Keratinocyte (primary cell): ENCODE data around the gene CYP11A1. TPM values are rescaled to one million over a fixed set of nuclear protein-coding genes. Genes with fewer than 3 reads are reported as not detected.

Source experiments
- DNase-seq: peaks from one replicate; pipeline ENCODE4 v3.0.0-alpha.2; 2011; ENCODE audit warnings: low read depth, missing footprints, low spot score
- FAIRE-seq: peaks from 2 replicates; lab custom pipeline; 2011; peaks lifted over from hg19 to GRCh38; lab: Jason Lieb, UNC
- H2AFZ ChIP-seq: 2 replicates; pipeline ENCODE4 v1.6.0; 2012; ENCODE audit warnings: low read length, control low read depth, inconsistent platforms; ENCODE audit not compliant: control insufficient read depth
- H3K27ac ChIP-seq: 2 replicates; pipeline ENCODE4 v1.5.1; 2011; ENCODE audit warnings: low read length; ENCODE audit not compliant: control insufficient read depth, insufficient read depth
- H3K27me3 ChIP-seq: 3 replicates; pipeline ENCODE4 v1.6.0; 2011; ENCODE audit warnings: low read length; ENCODE audit not compliant: control insufficient read depth, insufficient read depth; ENCODE audit errors: extremely low read depth
- H3K36me3 ChIP-seq, 2 experiments: 2 replicates in 1 of 2; 3 replicates in 1 of 2; pipeline ENCODE4 v1.5.1; 2011; ENCODE audit warnings: low read length in 2 of 2, mild to moderate bottlenecking in 1 of 2; ENCODE audit not compliant: control insufficient read depth in 2 of 2, insufficient read depth in 2 of 2; ENCODE audit errors: extremely low read depth in 1 of 2
- H3K4me1 ChIP-seq: 3 replicates; pipeline ENCODE4 v1.5.1; 2011; ENCODE audit warnings: low read length; ENCODE audit not compliant: control insufficient read depth, insufficient read depth; ENCODE audit errors: extremely low read depth
- H3K4me2 ChIP-seq: 3 replicates; pipeline ENCODE4 v1.6.0; 2011; ENCODE audit warnings: low read depth, low read length; ENCODE audit not compliant: control insufficient read depth, insufficient read depth; ENCODE audit errors: extremely low read depth
- H3K4me3 ChIP-seq, 3 experiments: fragments of 200-600 bp in 1 of 3; sonication (generic) in 1 of 3; 2 replicates in 2 of 3; 3 replicates in 1 of 3; pipeline ENCODE4 v1.5.1; 2011 to 2016; ENCODE audit warnings: low read length in 3 of 3, mild to moderate bottlenecking in 3 of 3, control low read depth in 2 of 3, inconsistent platforms in 1 of 3, low read depth in 1 of 3, mixed read lengths in 1 of 3, mixed run types in 1 of 3, moderate library complexity in 1 of 3; ENCODE audit not compliant: control insufficient read depth in 2 of 3, insufficient read depth in 2 of 3; ENCODE audit errors: extremely low read depth in 1 of 3
- H3K79me2 ChIP-seq: 2 replicates; pipeline ENCODE4 v1.6.0; 2012; ENCODE audit warnings: low read length; ENCODE audit not compliant: control insufficient read depth, insufficient read depth
- H3K9ac ChIP-seq: 3 replicates; pipeline ENCODE4 v1.6.0; 2011; ENCODE audit warnings: low read length; ENCODE audit not compliant: control insufficient read depth, insufficient read depth; ENCODE audit errors: extremely low read depth
- H3K9me1 ChIP-seq: 3 replicates; pipeline ENCODE4 v1.6.0; 2011; ENCODE audit warnings: low read length; ENCODE audit not compliant: control insufficient read depth, insufficient read depth; ENCODE audit errors: extremely low read depth
- H3K9me3 ChIP-seq: 2 replicates; pipeline ENCODE4 v1.5.1; 2012; ENCODE audit warnings: low read depth, low read length; ENCODE audit not compliant: control insufficient read depth
- H4K20me1 ChIP-seq: 3 replicates; pipeline ENCODE4 v1.6.0; 2011; ENCODE audit warnings: low read length; ENCODE audit not compliant: control insufficient read depth, insufficient read depth; ENCODE audit errors: extremely low read depth
- EZH2 ChIP-seq: IDR thresholded peaks from one replicate; pipeline ENCODE4 v1.6.1; 2012; ENCODE audit warnings: inconsistent platforms, mild to moderate bottlenecking, low read length, moderate library complexity
- dilution Hi-C: fragments of 300-500 bp; cut with MboI; formaldehyde crosslinking; loops from one replicate; pipeline ENCODE4 v1.7.0; 2020; ENCODE audit warnings: low sequenced_read_pairs; ENCODE audit not compliant: extremely low pct_ligation_motif_present
- polyA plus RNA-seq, 5 experiments: library from polyadenylated mRNA; depleted of rRNA in 3 of 5; stranded (reverse) in 3 of 5; stranded (forward) in 1 of 5; unstranded in 1 of 5; fragments of >200 nt; gene quantifications; 1 replicate in 1 of 5; 2 replicates in 3 of 5; 3 replicates in 1 of 5; pipeline versions ENCODE4 v1.2.1 to v1.2.3, GENCODE V29; 2011 to 2012; ENCODE audit warnings: missing spikeins in 2 of 5, low read depth in 1 of 5, low replicate concordance in 1 of 5
- TF ChIP-seq, protein P1 (sequence below), 3 experiments: IDR thresholded peaks in 1 of 3; conservative IDR thresholded peaks in 1 of 3; optimal IDR thresholded peaks in 1 of 3; 2 replicates in 2 of 3; 3 replicates in 1 of 3; pipeline versions ENCODE3 to v1.5.1; 2011; ENCODE audit warnings: low read length in 3 of 3, mild to moderate bottlenecking in 3 of 3, moderate library complexity in 2 of 3, control low read depth in 1 of 3, inconsistent platforms in 1 of 3; ENCODE audit not compliant: insufficient read depth in 2 of 3; ENCODE audit errors: extremely low read depth in 1 of 3

CYP11A1 gene
- polyA plus RNA-seq, 1 donor (not counting 4 experiments of a cell fraction or from before 2014, with no cell fraction given) = not detected

DNA sequence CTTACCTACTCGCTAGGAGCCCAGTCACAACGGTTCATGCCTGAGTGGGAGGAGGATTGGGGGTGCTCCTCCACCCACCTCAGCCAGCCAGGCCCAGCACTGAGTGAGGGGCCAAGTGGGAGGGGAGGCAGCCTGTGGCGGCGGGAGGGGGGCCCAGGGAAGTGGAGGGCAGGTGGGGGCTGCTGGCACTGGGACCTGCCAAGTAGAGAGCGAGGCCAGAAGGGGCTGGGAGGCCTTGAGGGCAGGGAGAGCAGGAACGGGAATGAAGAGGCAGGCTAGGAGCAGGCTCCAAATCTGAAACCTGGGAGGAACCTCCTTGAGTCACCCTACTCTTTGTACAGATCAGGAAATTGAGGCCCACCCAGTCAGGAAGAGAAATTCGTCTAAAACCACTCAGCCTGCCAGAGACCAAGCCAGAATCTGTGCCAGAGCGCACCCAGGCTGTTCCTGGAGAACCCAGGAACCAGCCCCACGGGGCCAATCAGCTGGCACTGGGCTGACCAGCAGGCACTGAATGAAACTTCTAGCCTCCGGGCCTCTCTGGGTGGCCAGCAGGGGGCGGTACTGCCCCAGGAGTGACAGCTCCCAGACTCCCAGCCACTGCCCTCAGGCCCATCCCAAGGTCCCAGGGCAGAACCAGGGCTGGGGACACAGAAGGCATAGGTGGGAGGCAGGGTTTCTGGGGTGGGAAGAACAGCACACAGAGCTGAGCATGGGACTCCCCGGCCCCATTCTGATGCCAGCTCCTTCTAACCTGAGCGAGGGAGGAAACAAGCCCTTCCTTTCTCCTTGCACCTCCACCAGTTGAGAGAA is 14.8 kb upstream of the CYP11A1 start:
- Histone ChIP-seq H3K9me1 (no peaks in the 10 kb centered on the region), H3K27ac (peak overlapping the region; percentile 96), H3K4me2 (peak overlapping the region; percentile 19), H3K27me3 (no peaks in the 10 kb centered on the region), H3K36me3 (no peaks in the 10 kb centered on the region), H3K4me1 (peaks cover 74% of the 10 kb centered on the region), H3K9me3 (no peaks in the 10 kb centered on the region), H2AFZ (peak overlapping the region; percentile 72), H4K20me1 (no peaks in the 10 kb centered on the region), H3K9ac (peak overlapping the region; percentile 65), H3K79me2 (no peaks in the 10 kb centered on the region), H3K4me3 (no peak overlapping the region)
- FAIRE-seq = peak; percentile 81
- dilution Hi-C loops = no loop called here
- TF ChIP-seq, protein P1, sequence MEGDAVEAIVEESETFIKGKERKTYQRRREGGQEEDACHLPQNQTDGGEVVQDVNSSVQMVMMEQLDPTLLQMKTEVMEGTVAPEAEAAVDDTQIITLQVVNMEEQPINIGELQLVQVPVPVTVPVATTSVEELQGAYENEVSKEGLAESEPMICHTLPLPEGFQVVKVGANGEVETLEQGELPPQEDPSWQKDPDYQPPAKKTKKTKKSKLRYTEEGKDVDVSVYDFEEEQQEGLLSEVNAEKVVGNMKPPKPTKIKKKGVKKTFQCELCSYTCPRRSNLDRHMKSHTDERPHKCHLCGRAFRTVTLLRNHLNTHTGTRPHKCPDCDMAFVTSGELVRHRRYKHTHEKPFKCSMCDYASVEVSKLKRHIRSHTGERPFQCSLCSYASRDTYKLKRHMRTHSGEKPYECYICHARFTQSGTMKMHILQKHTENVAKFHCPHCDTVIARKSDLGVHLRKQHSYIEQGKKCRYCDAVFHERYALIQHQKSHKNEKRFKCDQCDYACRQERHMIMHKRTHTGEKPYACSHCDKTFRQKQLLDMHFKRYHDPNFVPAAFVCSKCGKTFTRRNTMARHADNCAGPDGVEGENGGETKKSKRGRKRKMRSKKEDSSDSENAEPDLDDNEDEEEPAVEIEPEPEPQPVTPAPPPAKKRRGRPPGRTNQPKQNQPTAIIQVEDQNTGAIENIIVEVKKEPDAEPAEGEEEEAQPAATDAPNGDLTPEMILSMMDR (optimal IDR thresholded peaks at IDR 0.05 in 1 of 3, IDR thresholded peaks at IDR 0.05 in 1 of 3, conservative IDR thresholded peaks at IDR 0.05 in 1 of 3; ENCODE audit: extremely low read depth in 1 of 3, insufficient read depth in 2 of 3, low read length in 3 of 3) = peak in 2 of 3 experiments; percentile 86 to 96
- TF ChIP-seq EZH2 = no peak
- DNase-seq = no peak

DNA sequence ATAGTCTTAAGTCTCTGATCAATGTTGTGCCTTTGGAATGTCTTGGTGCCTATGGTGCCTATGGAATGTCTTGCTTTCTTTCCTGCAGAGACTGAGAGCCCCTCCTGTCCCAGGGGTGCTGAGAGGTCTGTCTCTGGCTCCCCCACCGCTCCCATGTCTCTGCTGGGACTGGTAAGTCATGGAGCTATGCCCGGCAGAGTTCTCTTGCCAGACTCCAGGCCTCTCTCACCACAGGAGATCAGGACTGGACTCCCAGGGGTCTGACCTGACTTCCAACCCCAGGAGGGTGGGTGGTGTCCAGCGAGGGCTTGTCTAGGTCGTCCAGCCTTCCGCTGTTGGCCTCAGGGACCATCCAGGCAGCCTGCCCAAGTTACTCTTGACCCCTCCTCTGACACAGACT is 14.0 kb upstream of the CYP11A1 start:
- H3K4me2 ChIP-seq = no peak overlapping the region
- H3K27me3 ChIP-seq = no peaks in the 10 kb centered on the region
- DNase-seq (no peak), FAIRE-seq (no peak)
- no peaks in the 10 kb centered on the region for H3K9me3 ChIP-seq
- H2AFZ ChIP-seq = no peak overlapping the region
- H4K20me1 ChIP-seq = no peaks in the 10 kb centered on the region
- H3K79me2 ChIP-seq = no peaks in the 10 kb centered on the region
- H3K9ac ChIP-seq = peak overlapping the region; percentile 35
- H3K9me1 ChIP-seq = no peaks in the 10 kb centered on the region
- peak overlapping the region; percentile 96 for H3K27ac ChIP-seq
- dilution Hi-C loops = no loop called here
- no peaks in the 10 kb centered on the region for H3K36me3 ChIP-seq
- TF ChIP-seq, protein P1 (optimal IDR thresholded peaks at IDR 0.05 in 1 of 3, IDR thresholded peaks at IDR 0.05 in 1 of 3, conservative IDR thresholded peaks at IDR 0.05 in 1 of 3; ENCODE audit: extremely low read depth in 1 of 3, insufficient read depth in 2 of 3, low read length in 3 of 3) = no peak
- no peak for TF ChIP-seq EZH2
- H3K4me3 ChIP-seq = no peak overlapping the region
- peaks cover 66% of the 10 kb centered on the region for H3K4me1 ChIP-seq
